ENCODE data around the gene IFI27.
"Not testable (repeated sequence)": the region's sequence is repeated elsewhere in the genome, so short reads cannot be mapped to it uniquely, and the experiment has no call there.

The IFI27 gene

GRCh38 chr14:94126800-94127199, 16.3 kb downstream of the IFI27 start:
- DNase-seq = no peak

- DNase-seq = no peak
These were observed 16.8 kb downstream of the IFI27 start for GRCh38 chr14:94127330-94127729.

- no peak for DNase-seq
These were observed 17.8 kb downstream of the IFI27 start for GRCh38 chr14:94128216-94128839.

GRCh38 chr14:94129111-94129757, 18.7 kb downstream of the IFI27 start, which contains the start of gene IFI27L2:
Gene IFI27L2 (minus strand): TSS chr14:94129604. CDS start chr14:94129564, 40 bp downstream.
- peak; percentile 76 for DNase-seq

- DNase-seq = peak; percentile 53
These were observed 19.4 kb downstream of the IFI27 start for GRCh38 chr14:94129758-94130414.

GRCh38 chr14:94132285-94132887, 21.9 kb downstream of the IFI27 start:
- DNase-seq = peak; percentile 81

- no peak for DNase-seq
These were observed 24.9 kb downstream of the IFI27 start for GRCh38 chr14:94135476-94135875.

GRCh38 chr14:94136575-94137331, 26.2 kb downstream of the IFI27 start:
- peak; percentile 82 for DNase-seq

- no peak for DNase-seq
These were observed 27.7 kb downstream of the IFI27 start for GRCh38 chr14:94138251-94138650.

GRCh38 chr14:94139006-94139405, 28.5 kb downstream of the IFI27 start:
- DNase-seq = no peak

GRCh38 chr14:94139421-94139820, 28.9 kb downstream of the IFI27 start:
- DNase-seq = no peak

- no peak for DNase-seq
These were observed 31.7 kb downstream of the IFI27 start for GRCh38 chr14:94142247-94142646.

GRCh38 chr14:94142836-94143235, 32.3 kb downstream of the IFI27 start:
- no peak for DNase-seq

GRCh38 chr14:94143239-94143638, 32.7 kb downstream of the IFI27 start:
- DNase-seq = peak; percentile 31

- no peak for DNase-seq
These were observed 33.2 kb downstream of the IFI27 start for GRCh38 chr14:94143711-94144110.

GRCh38 chr14:94144765-94145164, 34.2 kb downstream of the IFI27 start:
- DNase-seq = no peak

GRCh38 chr14:94145902-94146527, 35.5 kb downstream of the IFI27 start:
- DNase-seq = no peak

- no peak for DNase-seq
These were observed 42.1 kb downstream of the IFI27 start for GRCh38 chr14:94152676-94153075.

GRCh38 chr14:94153750-94154342, 43.3 kb downstream of the IFI27 start:
- DNase-seq = no peak

GRCh38 chr14:94156143-94156542, 45.6 kb downstream of the IFI27 start:
- DNase-seq = not testable (repeated sequence)

GRCh38 chr14:94157197-94157596, 46.7 kb downstream of the IFI27 start:
- no peak for DNase-seq
